ENCODE results near the gene FTH1. TPM values are rescaled to one million over a fixed set of nuclear protein-coding genes. Genes with fewer than 3 reads are reported as not detected.

The FTH1 gene
- 639 and 1,762 TPM in 2 replicates for total RNA-seq (ENCODE audit: low replicate concordance)

GRCh38 chr11:61967116-61967923, at the start of gene FTH1:
Gene FTH1 (minus strand): TSS chr11:61967634. CDS start chr11:61967425, 209 bp downstream.

GRCh38 chr11:61950035-61950547, 17.3 kb downstream of the FTH1 start, which contains the start of gene BEST1:
Gene BEST1 (plus strand): TSS chr11:61950351. CDS start chr11:61951807, 1,456 bp downstream.

DNA sequence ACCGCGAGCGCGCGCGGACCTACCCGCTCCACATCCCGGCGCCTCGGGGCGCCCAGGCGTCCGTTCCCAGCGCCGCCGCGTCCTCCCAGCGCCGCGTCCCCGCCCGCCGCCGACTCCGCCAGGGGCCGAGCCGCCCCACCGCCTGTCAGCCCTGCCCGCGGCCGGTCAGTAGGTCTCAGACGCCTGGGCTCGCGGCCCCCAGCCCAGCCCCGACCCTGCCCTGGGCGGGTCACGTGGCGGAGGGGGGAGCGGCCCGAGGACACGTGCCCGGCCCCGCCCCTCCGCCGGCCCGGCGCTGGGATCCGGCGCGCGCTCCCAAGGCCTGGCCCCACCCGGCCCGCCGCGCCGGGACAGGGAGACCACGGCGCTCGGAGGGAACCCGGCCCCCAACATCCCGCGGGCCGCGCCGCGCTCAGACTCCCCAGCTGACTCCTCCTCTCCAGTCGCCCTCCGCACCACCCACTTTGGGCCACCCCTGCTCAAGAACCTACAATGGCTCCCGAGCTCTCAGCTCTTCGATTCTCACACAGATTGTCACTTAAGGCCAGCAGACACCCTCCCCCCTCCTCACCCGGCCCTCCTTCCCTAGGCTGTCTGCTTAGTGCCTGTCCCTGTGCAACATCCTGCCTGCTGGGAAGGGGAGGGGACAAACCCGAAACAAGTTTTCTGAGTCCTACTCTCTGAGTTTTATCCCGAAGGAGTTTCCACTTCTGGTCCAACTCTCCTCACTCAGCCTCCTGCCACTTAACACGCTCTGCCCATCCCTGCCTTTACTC, 49.9 kb downstream of the FTH1 start, which contains the start of gene RAB3IL1:
RAB3IL1 (minus strand) TSS at position 233 of the 776 bp plus-strand sequence; CDS start at position 34, 199 bp downstream.

Other genes with a start within 250 kb of the FTH1 start
- 0.12 and 1.6 TPM in 2 replicates for gene MYRF, start 215.0 kb downstream of the FTH1 start, total RNA-seq (ENCODE audit: low replicate concordance)
- gene TMEM258, start 175.0 kb downstream of the FTH1 start, total RNA-seq (ENCODE audit: low replicate concordance): 171 and 292 TPM in 2 replicates
- 12.2 and 18.6 TPM in 2 replicates for gene FEN1, start 174.7 kb downstream of the FTH1 start, total RNA-seq (ENCODE audit: low replicate concordance)
- 50.9 and 69.6 TPM in 2 replicates for gene FADS1, start 150.6 kb downstream of the FTH1 start, total RNA-seq (ENCODE audit: low replicate concordance)
- gene FADS2, start 139.3 kb downstream of the FTH1 start, total RNA-seq (ENCODE audit: low replicate concordance): 104 and 293 TPM in 2 replicates
- gene FADS3, start 76.1 kb downstream of the FTH1 start, total RNA-seq (ENCODE audit: low replicate concordance): 57.0 and 111 TPM in 2 replicates
- gene RAB3IL1, start 50.1 kb downstream of the FTH1 start, total RNA-seq (ENCODE audit: low replicate concordance): 3.5 and 19.3 TPM in 2 replicates
- gene BEST1, start 17.3 kb downstream of the FTH1 start, total RNA-seq (ENCODE audit: low replicate concordance): 0.60 and 6.8 TPM in 2 replicates
- 3.9 and 9.1 TPM in 2 replicates for gene INCENP, start 156.4 kb upstream of the FTH1 start, total RNA-seq (ENCODE audit: low replicate concordance)
- not detected in 2 replicates for gene SCGB1D1, start 222.6 kb upstream of the FTH1 start, total RNA-seq (ENCODE audit: low replicate concordance)
- gene SCGB2A1, start 241.0 kb upstream of the FTH1 start, total RNA-seq (ENCODE audit: low replicate concordance): not detected in 2 replicates